Transverse colon (tissue), 4 donors: ENCODE results near the gene GDF2.

Experiments used
- POLR2AphosphoS5 ChIP-seq, 3 donors: sonication (generic); formaldehyde crosslinking; IDR thresholded peaks; one replicate each; pipeline ENCODE4 v1.6.1; 2016; ENCODE audit warnings: antibody characterized with exemption in 3 of 3
- TF ChIP-seq, protein P1 (sequence below), 5 experiments: fragments of 200-600 bp in 3 of 5; fragments of 450-650 bp in 2 of 5; sonication (generic) in 3 of 5; IDR thresholded peaks; 1 replicate in 2 of 5; 2 replicates in 3 of 5; pipeline ENCODE4 v1.5.1; 2016 to 2017; ENCODE audit warnings: antibody characterized with exemption in 5 of 5, inconsistent platforms in 3 of 5, mild to moderate bottlenecking in 2 of 5, moderate library complexity in 1 of 5

DNA sequence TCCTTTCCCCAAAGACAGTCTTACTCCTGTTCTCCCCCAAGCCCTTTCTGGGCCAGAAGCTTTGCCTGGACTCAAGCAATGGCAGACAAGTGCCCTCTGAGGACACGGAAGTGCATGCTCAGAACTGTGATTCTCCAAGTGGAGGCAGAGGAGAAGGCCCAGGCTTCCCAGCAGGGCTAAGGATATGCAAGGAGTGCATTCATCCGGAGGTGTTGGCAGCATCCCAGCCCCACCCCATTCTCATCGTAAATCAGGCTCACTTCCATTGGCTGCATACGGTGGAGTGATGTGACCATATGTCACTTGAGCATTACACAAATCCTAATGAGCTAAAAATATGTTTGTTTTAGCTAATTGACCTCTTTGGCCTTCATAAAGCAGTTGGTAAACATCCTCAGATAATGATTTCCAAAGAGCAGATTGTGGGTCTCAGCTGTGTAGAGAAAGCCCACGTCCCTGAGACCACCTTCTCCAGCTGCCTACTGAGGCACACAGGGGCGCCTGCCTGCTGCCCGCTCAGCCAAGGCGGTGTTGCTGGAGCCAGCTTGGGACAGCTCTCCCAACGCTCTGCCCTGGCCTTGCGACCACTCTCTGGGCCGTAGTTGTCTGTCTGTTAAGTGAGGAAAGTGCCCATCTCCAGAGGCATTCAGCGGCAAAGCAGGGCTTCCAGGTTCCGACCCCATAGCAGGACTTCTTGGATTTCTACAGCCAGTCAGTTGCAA, 24.5 kb downstream of the GDF2 start:
- TF ChIP-seq, protein P1, sequence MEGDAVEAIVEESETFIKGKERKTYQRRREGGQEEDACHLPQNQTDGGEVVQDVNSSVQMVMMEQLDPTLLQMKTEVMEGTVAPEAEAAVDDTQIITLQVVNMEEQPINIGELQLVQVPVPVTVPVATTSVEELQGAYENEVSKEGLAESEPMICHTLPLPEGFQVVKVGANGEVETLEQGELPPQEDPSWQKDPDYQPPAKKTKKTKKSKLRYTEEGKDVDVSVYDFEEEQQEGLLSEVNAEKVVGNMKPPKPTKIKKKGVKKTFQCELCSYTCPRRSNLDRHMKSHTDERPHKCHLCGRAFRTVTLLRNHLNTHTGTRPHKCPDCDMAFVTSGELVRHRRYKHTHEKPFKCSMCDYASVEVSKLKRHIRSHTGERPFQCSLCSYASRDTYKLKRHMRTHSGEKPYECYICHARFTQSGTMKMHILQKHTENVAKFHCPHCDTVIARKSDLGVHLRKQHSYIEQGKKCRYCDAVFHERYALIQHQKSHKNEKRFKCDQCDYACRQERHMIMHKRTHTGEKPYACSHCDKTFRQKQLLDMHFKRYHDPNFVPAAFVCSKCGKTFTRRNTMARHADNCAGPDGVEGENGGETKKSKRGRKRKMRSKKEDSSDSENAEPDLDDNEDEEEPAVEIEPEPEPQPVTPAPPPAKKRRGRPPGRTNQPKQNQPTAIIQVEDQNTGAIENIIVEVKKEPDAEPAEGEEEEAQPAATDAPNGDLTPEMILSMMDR (IDR thresholded peaks at IDR 0.05): no peak
- TF ChIP-seq POLR2AphosphoS5 (IDR thresholded peaks at IDR 0.05): no peak
